HUES64 (cell line): ENCODE data around the gene CDC25B.
A peak's percentile ranks its signal among the peaks of the same experiment; 100 is the strongest.

ENCODE experiments used
- H3K27ac ChIP-seq: 2 replicates; pipeline ENCODE4 v1.7.0; 2013; ENCODE audit warnings: low read depth, low read length, inconsistent platforms
- H3K27me3 ChIP-seq: 2 replicates; pipeline ENCODE4 v1.6.1; 2013; ENCODE audit warnings: mild to moderate bottlenecking, low read length; ENCODE audit not compliant: insufficient read depth
- H3K36me3 ChIP-seq: 2 replicates; pipeline ENCODE4 v1.6.1; 2013; ENCODE audit warnings: mild to moderate bottlenecking, low read length; ENCODE audit not compliant: insufficient read depth
- H3K4me1 ChIP-seq: 2 replicates; pipeline ENCODE4 v1.6.1; 2013; ENCODE audit warnings: mild to moderate bottlenecking, low read length, moderate library complexity; ENCODE audit not compliant: insufficient read depth
- H3K4me3 ChIP-seq: 2 replicates; pipeline ENCODE4 v1.5.1; 2013; ENCODE audit warnings: mild to moderate bottlenecking, low read length, moderate library complexity
- H3K9ac ChIP-seq: 2 replicates; pipeline ENCODE4 v1.6.1; 2013; ENCODE audit warnings: mild to moderate bottlenecking, low read depth, low read length
- H3K9me3 ChIP-seq: 2 replicates; pipeline ENCODE4 v1.6.1; 2013; ENCODE audit warnings: low read depth, low read length; ENCODE audit not compliant: insufficient read depth
- WGBS: fragments of 150-250, 120-280 bp; methylation state at CpG from one replicate; pipeline ENCODE4 v1.1.7; 2013; ENCODE audit warnings: missing lambda C conversion rate; 5-methylcytosine and 5-hydroxymethylcytosine counted together

CDC25B gene

DNA sequence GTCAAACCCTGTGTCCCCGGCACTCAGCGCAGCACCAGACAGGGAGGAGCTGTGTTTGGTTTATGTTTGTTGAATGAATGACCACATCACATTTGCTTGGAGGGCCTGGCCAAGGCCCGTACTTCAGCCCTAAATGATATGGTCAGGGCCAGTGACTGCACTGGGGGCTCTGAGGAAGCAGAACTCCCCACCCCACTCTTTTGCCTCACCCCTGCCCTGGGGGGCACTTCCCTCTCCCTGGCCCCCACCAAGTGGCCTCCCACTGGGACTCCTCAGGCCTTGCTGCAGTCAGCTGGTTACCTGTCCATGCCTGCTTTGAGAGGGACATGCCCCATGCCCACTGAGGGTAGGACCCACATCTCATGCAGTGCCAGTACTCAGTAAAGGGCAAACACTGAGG is 31.5 kb upstream of the CDC25B start:
- no peak overlapping the region for H3K27ac ChIP-seq
- H3K9me3 ChIP-seq = no peaks in the 10 kb centered on the region
- peaks cover 9% of the 10 kb centered on the region for H3K4me1 ChIP-seq
- H3K9ac ChIP-seq = no peak overlapping the region
- H3K36me3 ChIP-seq = 0 out of 2 replicates have a peak, but pooled peaks cover 9% of the 10 kb centered on the region
- 94% methylated on average over 3 of the region's 3 CpGs for WGBS
- H3K4me3 ChIP-seq = no peak overlapping the region
- no peaks in the 10 kb centered on the region for H3K27me3 ChIP-seq

DNA sequence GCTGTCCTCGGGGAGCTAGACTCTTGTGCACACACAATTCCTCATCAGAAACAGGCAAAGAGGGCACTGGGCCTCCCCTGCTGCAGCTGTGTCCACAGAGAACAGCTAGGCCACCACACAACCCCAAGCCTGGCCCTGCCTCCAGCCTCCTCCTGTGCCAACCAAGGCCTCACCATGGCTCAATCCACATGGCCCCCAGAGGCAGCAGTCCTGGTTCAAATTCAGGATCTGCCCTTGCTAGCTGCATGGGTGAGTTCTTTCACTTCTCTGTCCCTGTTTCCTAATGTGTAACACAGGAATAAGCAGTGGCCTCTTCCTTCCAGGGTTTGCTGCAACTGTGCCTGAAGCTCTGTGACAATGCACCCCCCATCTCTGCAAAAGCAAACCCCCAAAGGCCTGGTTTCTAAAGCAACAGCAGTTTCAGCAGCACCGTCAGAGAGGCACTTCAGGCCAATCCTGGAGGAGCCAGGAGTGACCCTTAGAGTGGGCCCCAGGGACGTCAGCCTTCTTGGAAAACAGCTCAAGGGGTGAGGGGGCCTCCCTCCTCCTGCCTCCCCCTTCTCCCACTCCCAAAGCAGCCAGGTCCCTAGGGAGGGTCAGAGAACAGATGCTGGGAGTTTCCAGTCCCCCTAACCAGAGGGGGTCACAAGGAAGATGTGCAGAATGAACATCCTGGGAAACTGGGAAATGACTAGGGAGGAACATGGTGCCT is 30.8 kb upstream of the CDC25B start:
- Histone ChIP-seq H3K36me3 (0 out of 2 replicates have a peak, but pooled peaks cover 9% of the 10 kb centered on the region), H3K9me3 (no peaks in the 10 kb centered on the region), H3K27me3 (no peaks in the 10 kb centered on the region), H3K4me3 (no peak overlapping the region), H3K4me1 (peaks cover 9% of the 10 kb centered on the region), H3K27ac (no peak overlapping the region), H3K9ac (no peak overlapping the region)
- 82% methylated on average over 3 of the region's 3 CpGs for WGBS

DNA sequence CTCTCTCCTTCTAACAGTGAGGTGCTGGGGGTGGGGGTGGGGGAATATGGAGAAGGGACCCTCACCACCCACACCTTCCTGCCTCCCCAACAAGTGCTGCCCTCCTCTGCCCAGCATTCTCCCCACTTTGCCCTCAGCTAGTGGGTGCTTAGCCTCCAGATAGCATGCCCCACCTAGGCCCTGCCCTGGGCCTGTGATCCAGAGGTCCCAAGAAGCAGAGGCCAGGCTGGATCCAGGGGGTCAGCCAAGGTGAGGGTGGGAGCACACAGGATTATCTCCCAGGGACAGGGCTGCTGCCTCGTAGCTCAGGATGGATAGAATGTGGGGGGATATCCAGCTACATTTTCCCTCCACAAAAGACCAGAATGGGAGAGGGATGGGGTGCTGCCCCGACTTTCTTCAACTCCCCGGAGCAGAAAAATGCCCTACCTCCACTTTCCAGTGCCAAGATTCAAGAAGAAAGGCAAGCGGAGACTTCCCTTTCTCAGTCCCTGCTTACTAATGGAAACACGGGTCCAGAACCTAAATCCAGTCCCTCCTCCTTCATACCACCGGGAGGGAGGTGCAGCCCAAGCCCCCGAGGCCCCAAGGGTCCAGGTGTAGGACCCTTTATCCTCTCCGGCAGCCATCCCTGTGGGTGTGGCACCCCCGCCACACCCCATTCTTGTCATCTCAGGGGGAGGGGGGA is 29.5 kb upstream of the CDC25B start:
- no peak overlapping the region for H3K27ac ChIP-seq
- peaks cover 9% of the 10 kb centered on the region for H3K4me1 ChIP-seq
- H3K36me3 ChIP-seq = 0 out of 2 replicates have a peak, but pooled peaks cover 7% of the 10 kb centered on the region
- H3K9ac ChIP-seq = peak overlapping the region; percentile 66
- 36% methylated on average over 8 of the region's 9 CpGs for WGBS
- H3K27me3 ChIP-seq = no peaks in the 10 kb centered on the region
- H3K4me3 ChIP-seq = peak overlapping the region; percentile 89
- H3K9me3 ChIP-seq = no peaks in the 10 kb centered on the region

DNA sequence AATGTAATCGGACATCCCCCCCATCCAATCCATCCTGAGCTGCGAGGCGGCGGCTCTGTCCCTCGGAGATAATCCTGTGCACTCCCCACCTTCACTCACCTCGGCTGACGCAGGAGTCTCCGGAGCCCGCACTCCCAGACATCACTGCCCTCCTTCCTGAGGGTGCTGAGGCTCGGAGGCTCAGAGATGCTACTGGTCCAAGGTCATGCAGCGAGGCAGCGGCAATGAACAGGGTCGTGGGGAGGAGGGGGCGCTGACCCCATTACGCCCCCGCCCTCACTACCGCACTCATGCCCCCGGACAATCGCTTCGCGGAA is 29.0 kb upstream of the CDC25B start:
- 1% methylated on average over 20 of the region's 21 CpGs for WGBS
- H3K4me1 ChIP-seq = peaks cover 9% of the 10 kb centered on the region
- no peak overlapping the region for H3K27ac ChIP-seq
- 0 out of 2 replicates have a peak, but pooled peaks cover 4% of the 10 kb centered on the region for H3K36me3 ChIP-seq
- H3K9ac ChIP-seq = peak overlapping the region; percentile 66
- no peaks in the 10 kb centered on the region for H3K9me3 ChIP-seq
- peak overlapping the region; percentile 89 for H3K4me3 ChIP-seq
- H3K27me3 ChIP-seq = no peaks in the 10 kb centered on the region

DNA sequence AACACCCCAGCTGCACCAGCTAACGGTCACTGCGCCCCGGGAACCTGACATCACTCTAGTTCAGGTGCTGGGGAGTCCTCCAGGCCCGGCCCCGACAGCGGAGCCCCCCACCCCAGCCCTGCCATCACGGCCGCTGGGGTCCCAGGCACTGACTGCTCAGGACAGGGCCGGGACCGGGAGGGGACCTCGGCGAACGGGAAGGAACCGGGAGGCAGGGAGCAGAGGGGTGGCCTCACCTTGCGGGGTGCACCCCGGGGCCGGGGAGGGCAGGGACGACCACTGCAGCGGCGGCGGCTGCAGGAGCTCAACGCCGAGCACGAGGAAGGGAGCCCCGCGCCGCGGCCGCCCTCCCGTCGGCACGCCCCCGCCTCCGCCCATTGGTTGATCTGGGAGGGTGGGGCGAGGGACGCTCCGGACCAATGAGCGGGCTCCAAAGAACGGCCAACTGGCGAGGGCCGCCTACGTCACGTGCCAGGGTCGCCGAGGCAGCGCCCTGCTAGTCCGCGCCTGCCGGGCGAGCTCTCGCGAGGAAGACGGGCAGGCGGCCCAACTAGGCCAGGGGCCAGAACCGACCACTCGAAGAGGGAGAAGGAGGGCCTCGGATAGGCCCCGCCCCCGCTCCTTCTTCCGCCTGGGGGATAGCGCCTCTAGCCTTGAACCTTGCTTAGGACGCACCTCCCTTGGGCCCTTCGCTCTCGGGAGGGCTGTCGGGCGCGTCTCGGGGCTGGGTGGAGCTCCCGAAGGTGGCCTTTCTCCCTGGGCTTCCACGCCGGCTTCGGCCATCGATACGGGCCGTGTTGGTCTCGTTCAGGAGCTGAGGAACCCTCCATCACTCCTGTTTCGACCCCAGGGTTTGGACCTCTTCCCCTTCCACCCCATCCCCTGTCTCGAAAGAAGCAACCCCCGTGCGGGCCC is 28.4 kb upstream of the CDC25B start, which contains the start of gene ADISSP:
Gene ADISSP (minus strand): TSS at position 327 of the 915 bp plus-strand sequence. CDS start 7,653 bp downstream, outside the sequence.
- H3K4me3 ChIP-seq = peak within 1 kb of the TSS; percentile 89
- WGBS = under 1% methylated on average over 80 of the region's 80 CpGs
- H3K4me1 ChIP-seq = peaks cover 9% of the 10 kb centered on the region
- H3K36me3 ChIP-seq = 0 out of 2 replicates have a peak, but pooled peaks cover 4% of the 10 kb centered on the region
- no peaks in the 10 kb centered on the region for H3K9me3 ChIP-seq
- peak within 1 kb of the TSS; percentile 84 for H3K27ac ChIP-seq
- H3K27me3 ChIP-seq = no peaks in the 10 kb centered on the region
- peak within 1 kb of the TSS; percentile 83 for H3K9ac ChIP-seq

DNA sequence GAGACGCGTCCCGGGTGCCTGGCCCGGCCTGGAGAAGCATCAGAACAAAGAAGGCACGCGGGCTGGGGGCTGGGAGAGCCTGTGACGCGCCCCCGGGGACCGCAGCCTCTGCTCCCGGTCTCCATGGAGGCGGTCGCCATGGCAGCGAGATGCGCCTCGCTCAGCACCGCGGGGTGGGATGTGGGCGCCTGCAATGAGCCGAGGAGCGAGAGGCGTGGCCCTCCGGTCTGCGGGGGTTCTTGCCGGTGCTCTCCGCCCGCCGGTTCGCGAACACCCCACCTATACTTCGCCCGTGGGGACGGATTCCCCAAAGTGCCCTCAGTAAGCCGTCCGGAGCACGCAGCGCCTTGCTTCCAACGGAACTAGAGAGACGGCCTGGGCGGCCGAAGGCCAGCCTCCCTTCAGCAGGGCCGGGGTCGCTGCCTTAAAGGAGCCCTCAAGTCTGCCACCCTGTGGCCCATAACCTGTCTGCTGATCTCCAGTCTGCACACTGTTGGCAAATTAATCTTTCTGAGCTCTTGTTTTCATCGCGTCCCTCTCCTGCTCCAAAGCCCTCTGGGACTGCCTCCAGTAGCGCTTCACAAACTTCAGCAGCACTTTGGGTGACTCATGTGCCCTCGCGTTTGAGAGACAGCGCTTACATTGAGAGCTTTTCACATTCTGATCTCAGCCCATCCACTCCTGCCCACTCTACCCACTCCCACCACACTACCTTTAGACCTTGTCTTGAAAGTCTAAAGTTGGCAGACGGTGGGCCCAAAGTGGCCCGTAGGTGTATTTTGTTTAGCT is 27.6 kb upstream of the CDC25B start:
- no peaks in the 10 kb centered on the region for H3K9me3 ChIP-seq
- no peaks in the 10 kb centered on the region for H3K27me3 ChIP-seq
- 0 out of 2 replicates have a peak, but pooled peaks cover 4% of the 10 kb centered on the region for H3K36me3 ChIP-seq
- WGBS = under 1% methylated on average over 51 of the region's 51 CpGs
- peak overlapping the region; percentile 84 for H3K27ac ChIP-seq
- H3K9ac ChIP-seq = peak overlapping the region; percentile 83
- H3K4me1 ChIP-seq = peaks cover 9% of the 10 kb centered on the region
- peak overlapping the region; percentile 89 for H3K4me3 ChIP-seq

DNA sequence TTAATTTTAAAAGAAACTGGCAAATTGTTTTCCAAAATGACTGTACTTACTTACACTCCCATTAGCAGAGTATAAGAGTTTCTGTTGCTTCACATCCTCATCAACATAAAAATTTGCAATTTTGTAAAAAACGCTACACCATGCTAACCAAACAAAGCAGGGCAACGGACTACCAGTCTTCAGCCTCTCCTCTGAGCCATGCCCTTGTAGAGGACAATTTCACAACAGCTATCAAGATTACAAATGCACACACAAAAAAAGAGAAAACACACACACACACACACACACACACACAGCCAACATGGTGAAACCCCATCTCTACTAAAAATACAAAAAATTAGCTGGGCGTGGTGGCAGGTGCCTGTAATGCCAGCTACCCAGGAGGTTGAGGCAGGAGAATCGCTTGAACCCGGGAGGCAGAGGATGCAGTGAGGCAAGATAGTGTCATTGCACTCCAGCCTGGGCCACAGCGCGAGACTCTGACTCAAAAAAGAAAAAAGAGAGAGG is 24.5 kb upstream of the CDC25B start:
- Histone ChIP-seq H3K27ac (no peak overlapping the region), H3K9me3 (no peaks in the 10 kb centered on the region), H3K4me3 (no peak overlapping the region), H3K36me3 (no peaks in the 10 kb centered on the region), H3K9ac (no peak overlapping the region), H3K27me3 (peaks cover 14% of the 10 kb centered on the region), H3K4me1 (peaks cover 7% of the 10 kb centered on the region)
- 83% methylated on average over 7 of the region's 7 CpGs for WGBS

DNA sequence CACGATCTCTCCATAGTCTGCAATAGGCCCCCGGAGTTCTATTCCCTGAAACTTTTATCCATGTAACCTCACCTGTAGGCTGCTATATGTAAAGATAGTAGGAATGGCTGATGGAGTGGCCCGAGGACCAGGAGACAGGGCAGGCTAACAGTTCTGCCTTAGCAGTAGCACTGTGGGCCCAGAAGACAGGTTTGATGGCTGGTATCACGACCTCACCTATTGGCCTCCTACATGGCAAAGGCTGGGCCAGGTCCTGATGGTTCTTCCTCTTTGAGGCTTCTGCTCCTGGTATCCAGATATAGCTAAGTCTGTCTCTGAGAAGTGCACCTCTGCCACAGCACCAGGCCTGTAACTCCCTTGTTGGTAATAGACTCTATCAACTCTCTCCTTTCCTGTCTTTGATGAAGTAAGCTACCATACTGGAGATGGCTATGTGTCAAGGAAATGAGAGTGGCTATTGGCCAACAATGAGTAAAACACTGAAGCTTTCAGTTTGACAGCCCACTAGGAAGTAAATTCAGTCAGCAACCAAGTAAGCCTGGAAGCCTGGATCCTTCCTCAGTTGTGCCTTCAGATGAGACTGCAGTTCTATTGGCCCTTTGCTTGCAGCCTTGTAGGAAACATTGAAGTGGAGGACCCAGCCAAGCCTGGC is 20.5 kb upstream of the CDC25B start:
- H3K9ac ChIP-seq = no peak overlapping the region
- 81% methylated on average over 4 of the region's 4 CpGs for WGBS

DNA sequence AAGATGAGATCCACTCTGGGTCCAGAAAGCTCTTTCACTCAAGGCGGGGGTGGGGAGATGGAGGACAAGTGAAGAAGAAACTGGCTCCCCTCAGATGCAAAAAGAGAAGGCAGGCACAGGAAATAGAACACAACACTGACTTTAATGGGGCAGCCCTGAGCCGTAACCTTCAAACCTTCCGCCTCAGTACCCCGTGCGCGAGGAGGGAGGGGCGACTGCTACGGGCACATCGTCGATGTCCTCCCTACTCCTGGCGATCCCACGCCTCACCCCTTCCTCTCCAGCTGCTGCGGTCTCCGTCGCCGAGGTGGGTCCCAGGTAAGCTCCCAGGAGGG is 18.8 kb upstream of the CDC25B start:
- no peak overlapping the region for H3K27ac ChIP-seq
- H3K4me3 ChIP-seq = peak overlapping the region; percentile 58
- WGBS = 16% methylated on average over 16 of the region's 16 CpGs
- H3K27me3 ChIP-seq = peaks cover 55% of the 10 kb centered on the region
- H3K9me3 ChIP-seq = no peaks in the 10 kb centered on the region
- no peak overlapping the region for H3K9ac ChIP-seq
- H3K4me1 ChIP-seq = peaks cover 4% of the 10 kb centered on the region; the same call in 1 of the 2 replicates
- no peaks in the 10 kb centered on the region for H3K36me3 ChIP-seq

More for the DNA sequence above, 20.5 kb upstream of the CDC25B start:
- H3K4me1 ChIP-seq = no peaks in the 10 kb centered on the region
- no peaks in the 10 kb centered on the region for H3K36me3 ChIP-seq
- no peak overlapping the region for H3K27ac ChIP-seq
- no peak overlapping the region for H3K4me3 ChIP-seq
- no peaks in the 10 kb centered on the region for H3K9me3 ChIP-seq
- peaks cover 53% of the 10 kb centered on the region for H3K27me3 ChIP-seq
